Transverse colon (tissue), 4 donors: ENCODE measurements around the gene MTMR4.

Source experiments
- CTCF ChIP-seq, 5 experiments: fragments of 200-600 bp in 3 of 5; fragments of 450-650 bp in 2 of 5; sonication (generic) in 3 of 5; IDR thresholded peaks; 1 replicate in 2 of 5; 2 replicates in 3 of 5; pipeline ENCODE4 v1.5.1; 2016 to 2017; ENCODE audit warnings: antibody characterized with exemption in 5 of 5, inconsistent platforms in 3 of 5, mild to moderate bottlenecking in 2 of 5, moderate library complexity in 1 of 5
- EP300 ChIP-seq: sonication (generic); formaldehyde crosslinking; IDR thresholded peaks from one replicate; pipeline ENCODE4 v1.6.1; 2017; ENCODE audit warnings: antibody characterized with exemption, low read depth
- POLR2A ChIP-seq: fragments of 450-650 bp; IDR thresholded peaks from one replicate; pipeline ENCODE4 v1.6.1; 2016; ENCODE audit warnings: antibody characterized with exemption, mild to moderate bottlenecking, moderate library complexity
- POLR2AphosphoS5 ChIP-seq, 3 donors: sonication (generic); formaldehyde crosslinking; IDR thresholded peaks; one replicate each; pipeline ENCODE4 v1.6.1; 2016; ENCODE audit warnings: antibody characterized with exemption in 3 of 3

GRCh38 chr17:58498177-58498828, 16.1 kb downstream of the MTMR4 start:
- TF ChIP-seq CTCF (IDR thresholded peaks at IDR 0.05) (no peak), EP300 (no peak), POLR2A (no peak), POLR2AphosphoS5 (IDR thresholded peaks at IDR 0.05) (no peak)
